ENCODE data around the gene DPYD. TPM values are rescaled to one million over a fixed set of nuclear protein-coding genes. Genes with fewer than 3 reads are reported as not detected.

Gene DPYD
- total RNA-seq, 4 donors from 2014 or later = 30.9 to 66.6 (median 48.2) TPM

DNA sequence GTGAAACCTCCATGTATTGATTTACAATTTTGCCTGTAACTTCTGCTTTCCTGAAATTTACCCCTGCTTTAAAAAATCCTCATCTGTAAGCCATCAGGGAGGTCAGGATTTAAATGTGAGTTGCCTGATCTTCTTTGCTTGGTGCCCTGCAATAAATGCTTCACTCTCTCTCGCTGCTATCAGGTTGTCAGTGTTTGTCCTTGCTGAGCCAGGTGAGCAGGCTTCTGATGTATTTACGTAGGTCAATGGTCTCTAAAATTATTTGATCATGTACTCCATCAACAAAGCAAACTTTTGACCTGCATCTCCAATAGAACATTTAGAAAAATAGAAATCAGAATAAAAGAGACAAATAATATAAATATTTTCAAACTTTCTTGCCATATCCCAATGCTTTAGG lies 453.4 kb downstream of the DPYD start:
- Histone ChIP-seq H3K9me3 (no peaks in the 10 kb centered on the region), H3K4me3 (no peak overlapping the region), H3K27me3 (no peaks in the 10 kb centered on the region), H3K4me1 (no peaks in the 10 kb centered on the region), H3K36me3 (no peaks in the 10 kb centered on the region), H3K27ac (no peak overlapping the region)
- no peak for TF ChIP-seq POLR2A (IDR thresholded peaks at IDR 0.05)
- TF ChIP-seq, protein P1, sequence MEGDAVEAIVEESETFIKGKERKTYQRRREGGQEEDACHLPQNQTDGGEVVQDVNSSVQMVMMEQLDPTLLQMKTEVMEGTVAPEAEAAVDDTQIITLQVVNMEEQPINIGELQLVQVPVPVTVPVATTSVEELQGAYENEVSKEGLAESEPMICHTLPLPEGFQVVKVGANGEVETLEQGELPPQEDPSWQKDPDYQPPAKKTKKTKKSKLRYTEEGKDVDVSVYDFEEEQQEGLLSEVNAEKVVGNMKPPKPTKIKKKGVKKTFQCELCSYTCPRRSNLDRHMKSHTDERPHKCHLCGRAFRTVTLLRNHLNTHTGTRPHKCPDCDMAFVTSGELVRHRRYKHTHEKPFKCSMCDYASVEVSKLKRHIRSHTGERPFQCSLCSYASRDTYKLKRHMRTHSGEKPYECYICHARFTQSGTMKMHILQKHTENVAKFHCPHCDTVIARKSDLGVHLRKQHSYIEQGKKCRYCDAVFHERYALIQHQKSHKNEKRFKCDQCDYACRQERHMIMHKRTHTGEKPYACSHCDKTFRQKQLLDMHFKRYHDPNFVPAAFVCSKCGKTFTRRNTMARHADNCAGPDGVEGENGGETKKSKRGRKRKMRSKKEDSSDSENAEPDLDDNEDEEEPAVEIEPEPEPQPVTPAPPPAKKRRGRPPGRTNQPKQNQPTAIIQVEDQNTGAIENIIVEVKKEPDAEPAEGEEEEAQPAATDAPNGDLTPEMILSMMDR (IDR thresholded peaks at IDR 0.05) = no peak
- no peak for DNase-seq
- intact Hi-C loops (cut with DNase I; ENCODE audit: low total_unique reads) = no loop called here

GRCh38 chr1:97464305-97464704 lies 456.5 kb downstream of the DPYD start:
- TF ChIP-seq, protein P1 (IDR thresholded peaks at IDR 0.05) = no peak

DNA sequence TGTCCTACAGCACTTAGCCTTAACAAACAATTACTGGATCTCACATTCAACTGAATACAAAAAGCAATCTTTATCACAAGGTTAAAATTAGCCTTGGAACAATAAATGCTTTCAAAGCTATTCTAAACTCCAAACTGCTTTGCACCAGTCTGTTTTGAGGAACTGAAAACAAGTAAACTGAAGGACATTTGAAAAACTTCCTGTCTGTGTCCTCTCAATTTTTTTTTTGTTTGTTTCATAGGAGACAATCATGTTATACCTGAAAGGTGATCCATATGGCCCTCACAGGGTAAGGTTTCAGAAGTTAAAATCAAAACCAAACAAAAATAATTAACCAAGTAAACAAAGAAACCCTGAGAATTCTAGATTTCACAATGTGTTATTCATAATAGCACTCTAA lies 459.1 kb downstream of the DPYD start:
- no peaks in the 10 kb centered on the region for H3K4me1 ChIP-seq
- intact Hi-C loops (cut with DNase I; ENCODE audit: low total_unique reads) = no loop called here
- TF ChIP-seq POLR2A (IDR thresholded peaks at IDR 0.05) = no peak
- TF ChIP-seq, protein P1 (IDR thresholded peaks at IDR 0.05) = no peak
- no peaks in the 10 kb centered on the region for H3K36me3 ChIP-seq
- H3K4me3 ChIP-seq = no peak overlapping the region
- H3K9me3 ChIP-seq = no peaks in the 10 kb centered on the region
- H3K27me3 ChIP-seq = no peaks in the 10 kb centered on the region
- no peak for DNase-seq
- H3K27ac ChIP-seq = no peak overlapping the region

More at GRCh38 chr1:97464305-97464704, 456.5 kb downstream of the DPYD start:
- H3K4me3 ChIP-seq = no peak overlapping the region
- H3K27me3 ChIP-seq = no peaks in the 10 kb centered on the region
- H3K27ac ChIP-seq = no peak overlapping the region
- no peak for DNase-seq
- intact Hi-C loops (cut with DNase I; ENCODE audit: low total_unique reads) = no loop called here
- no peaks in the 10 kb centered on the region for H3K9me3 ChIP-seq
- no peaks in the 10 kb centered on the region for H3K4me1 ChIP-seq
- no peaks in the 10 kb centered on the region for H3K36me3 ChIP-seq

DNA sequence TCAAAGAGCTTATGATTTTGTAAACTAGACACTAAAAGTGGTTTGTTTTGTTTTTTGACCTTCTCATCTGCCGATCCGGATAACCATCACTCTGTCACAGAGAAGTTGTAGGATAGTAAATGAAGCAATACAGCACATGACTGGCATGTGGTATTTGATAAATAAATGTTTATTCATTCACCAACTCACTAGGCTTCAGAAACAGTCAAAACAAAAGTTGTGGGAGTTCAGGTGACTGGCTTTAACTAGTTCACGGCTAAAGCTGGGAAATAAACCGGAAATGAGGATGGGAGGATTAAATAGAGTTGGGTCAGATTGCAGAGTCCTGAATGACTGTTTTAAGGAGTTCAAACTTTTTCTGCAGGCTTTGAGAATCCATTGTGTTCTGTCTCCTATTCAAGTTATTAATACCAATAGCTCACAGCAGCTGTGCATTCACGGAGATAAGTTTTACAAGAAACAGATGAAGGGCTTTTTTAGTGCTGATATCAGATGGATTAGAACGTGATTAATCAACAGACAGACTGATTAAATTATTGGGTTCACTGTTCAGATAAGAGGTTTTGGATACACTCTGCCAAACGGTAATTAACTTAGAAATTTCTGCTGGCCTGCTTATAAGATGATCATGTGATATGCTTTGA lies 463.3 kb downstream of the DPYD start:
- Histone ChIP-seq H3K9me3 (no peaks in the 10 kb centered on the region), H3K4me1 (no peaks in the 10 kb centered on the region), H3K36me3 (no peaks in the 10 kb centered on the region), H3K27me3 (no peaks in the 10 kb centered on the region), H3K4me3 (no peak overlapping the region), H3K27ac (no peak overlapping the region)
- intact Hi-C loops (cut with DNase I; ENCODE audit: low total_unique reads) = no loop called here
- no peak for DNase-seq
- no peak for TF ChIP-seq POLR2A (IDR thresholded peaks at IDR 0.05)
- TF ChIP-seq, protein P1 (IDR thresholded peaks at IDR 0.05) = no peak

DNA sequence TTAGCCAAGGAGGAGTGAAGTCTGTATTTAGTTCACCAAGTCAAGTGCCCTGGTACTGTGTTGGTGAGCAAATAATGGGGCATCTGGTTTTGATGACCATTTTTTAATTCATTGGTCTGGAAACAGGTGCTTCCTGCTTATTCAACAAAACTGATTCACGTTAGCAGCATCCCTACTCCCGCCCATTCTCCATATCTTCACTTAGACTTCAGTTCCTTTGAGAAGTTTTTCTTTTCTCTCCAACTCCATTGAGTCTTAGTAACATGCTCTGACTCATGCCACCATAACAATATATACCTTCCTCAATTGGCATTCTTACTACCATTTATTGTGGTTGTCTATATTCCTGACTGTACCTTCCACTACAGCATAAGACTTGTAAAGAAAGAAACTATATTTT lies 468.9 kb downstream of the DPYD start:
- intact Hi-C loops (cut with DNase I; ENCODE audit: low total_unique reads) = no loop called here
- H3K27ac ChIP-seq = no peak overlapping the region
- DNase-seq = no peak
- H3K4me3 ChIP-seq = no peak overlapping the region
- H3K4me1 ChIP-seq = no peaks in the 10 kb centered on the region
- TF ChIP-seq, protein P1 (IDR thresholded peaks at IDR 0.05) = no peak
- TF ChIP-seq POLR2A (IDR thresholded peaks at IDR 0.05) = no peak
- no peaks in the 10 kb centered on the region for H3K9me3 ChIP-seq
- H3K27me3 ChIP-seq = no peaks in the 10 kb centered on the region
- no peaks in the 10 kb centered on the region for H3K36me3 ChIP-seq

Measured in uterus (tissue), 4 donors.